AG08395 (cell line): ENCODE results near the gene PRM1.

Experiments
- DNase-seq: peaks from one replicate; pipeline ENCODE4 v3.0.0; 2012; ENCODE audit warnings: mixed read lengths, low spot score

PRM1 gene

DNA sequence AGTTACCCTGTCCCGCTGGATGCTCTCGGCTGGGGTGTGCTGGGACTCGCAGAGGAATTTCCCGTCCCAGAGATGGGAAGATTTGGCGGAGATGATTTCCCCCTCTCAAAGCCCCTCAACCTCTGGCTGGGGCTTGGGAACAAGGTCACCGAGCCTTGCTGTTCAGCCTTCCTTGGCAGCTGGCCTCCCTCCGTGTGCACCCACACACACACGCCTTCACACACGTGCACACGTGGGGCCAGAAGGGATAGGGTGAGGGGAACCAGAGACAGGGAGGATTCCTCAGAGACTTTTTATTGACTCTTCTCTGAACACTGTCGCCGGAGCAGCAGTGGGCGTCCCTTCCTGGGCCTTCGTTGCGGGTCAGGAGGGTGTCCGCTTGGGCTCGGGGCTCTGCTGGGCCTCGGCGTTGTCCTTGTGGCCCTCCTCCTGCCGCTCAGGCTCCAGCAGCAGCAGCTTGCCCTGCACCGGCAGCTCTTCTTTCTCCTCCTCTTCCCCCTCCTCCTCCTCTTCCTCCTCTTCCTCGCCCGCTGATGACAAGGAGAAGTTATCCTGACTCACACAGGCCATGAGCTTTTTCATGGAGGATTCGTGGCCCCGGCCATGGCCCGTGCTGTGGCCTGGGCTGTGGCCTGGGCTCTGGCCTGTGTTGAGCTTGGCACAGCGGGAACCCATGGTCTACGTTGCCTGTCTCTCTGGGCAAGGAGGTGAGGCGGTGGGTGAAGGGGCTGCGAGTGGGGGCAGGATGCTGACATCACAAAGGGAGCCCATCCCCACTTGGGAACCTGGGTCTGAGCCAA, 8.0 kb downstream of the PRM1 start, which contains the start of gene PRM3:
Gene PRM3, minus strand, starts transcription at position 709 of the 800 bp plus-strand sequence. Its CDS starts 34 bp downstream, at position 675.
- DNase-seq = no peak

DNA sequence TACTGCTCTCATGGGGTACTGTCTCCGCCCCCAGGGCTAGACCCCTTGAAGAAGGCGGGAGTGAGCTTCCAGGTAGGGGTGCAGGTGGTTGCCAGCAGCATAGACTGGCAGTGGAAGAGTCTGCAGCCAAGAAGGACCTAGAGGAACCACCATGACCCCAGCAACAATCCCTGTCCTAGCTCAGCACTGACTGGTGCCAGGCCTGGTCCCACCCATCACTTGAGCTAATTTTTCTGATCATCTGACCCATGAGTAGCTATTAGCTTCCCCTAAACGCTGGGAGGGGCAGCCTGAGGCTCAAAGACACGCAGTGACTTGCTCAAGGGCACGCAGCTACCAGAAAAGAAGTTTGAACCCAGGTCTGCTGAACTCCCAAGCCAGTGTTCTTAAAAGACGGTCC, 8.6 kb downstream of the PRM1 start:
- no peak for DNase-seq

DNA sequence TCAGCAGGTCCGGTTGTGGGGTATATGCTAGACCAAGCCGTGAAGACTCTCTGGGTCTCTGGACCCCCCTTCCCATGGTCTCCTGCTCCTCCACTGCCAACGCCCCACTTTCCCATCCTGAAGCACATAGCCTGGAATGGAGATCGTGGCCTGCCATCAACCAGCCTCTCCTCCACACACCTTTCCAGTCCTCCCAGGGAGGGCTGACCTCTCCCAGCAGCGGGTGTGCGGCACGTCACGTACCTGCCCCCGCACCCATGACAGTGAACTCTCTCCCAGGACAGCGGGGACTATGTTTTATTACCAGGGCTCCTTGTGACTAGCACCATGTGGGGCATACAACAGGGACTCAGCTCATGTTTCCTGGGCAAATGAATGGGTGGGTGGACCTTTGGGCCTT, 9.5 kb downstream of the PRM1 start:
- no peak for DNase-seq

DNA sequence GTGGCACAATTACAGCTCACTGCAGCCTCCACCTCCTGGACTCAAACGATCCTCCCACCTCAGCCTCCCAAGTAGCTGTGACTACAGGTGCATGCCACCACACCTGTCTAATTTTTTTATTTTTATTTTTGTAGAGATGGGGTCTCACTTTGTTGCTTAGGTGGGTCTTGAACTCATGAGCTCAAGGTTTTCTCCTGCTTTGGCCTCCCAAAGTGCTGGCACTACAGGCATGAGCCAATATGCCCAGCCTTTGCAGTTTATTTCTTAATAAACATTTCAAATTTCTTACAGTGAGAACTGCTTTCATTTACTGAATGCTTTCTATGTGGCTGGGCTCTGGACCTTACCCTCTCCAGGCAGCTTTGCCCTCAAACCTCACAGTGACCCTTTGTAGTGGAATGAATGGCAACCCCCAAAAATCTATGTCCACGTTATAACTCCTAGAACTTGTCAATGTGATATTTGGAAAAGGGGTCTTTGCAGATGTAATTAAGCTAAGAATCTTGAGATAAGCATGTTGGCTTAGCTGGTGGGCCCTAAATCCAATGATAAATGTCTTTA, 10.4 kb downstream of the PRM1 start:
- no peak for DNase-seq

DNA sequence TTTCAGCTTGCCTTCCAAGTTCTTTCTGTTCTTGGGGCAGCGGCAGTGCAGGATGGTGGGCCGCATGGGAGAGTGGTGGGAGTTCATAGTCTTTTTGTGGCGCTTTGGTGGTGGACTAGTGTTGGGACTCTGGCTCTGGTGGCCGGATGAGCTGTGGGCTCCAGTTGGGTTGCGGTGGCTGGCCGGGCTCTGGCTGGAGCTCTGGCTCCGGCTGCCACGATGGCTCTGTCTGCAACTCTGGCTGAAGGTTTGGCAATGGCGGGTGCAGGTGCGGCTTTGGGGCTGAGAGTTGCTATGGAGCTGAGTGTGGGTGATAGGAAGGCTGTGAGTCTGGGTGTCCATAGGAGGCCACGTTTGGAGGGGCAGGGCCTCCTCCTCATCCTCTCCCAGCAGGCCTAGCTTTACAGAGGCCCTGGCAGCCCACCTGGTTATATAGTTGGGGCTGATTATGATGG, 12.2 kb downstream of the PRM1 start, which contains the start of gene TNP2:
Gene TNP2, minus strand, starts transcription at position 405 of the 455 bp plus-strand sequence. Its CDS starts 63 bp downstream, at position 342.
- no peak for DNase-seq

DNA sequence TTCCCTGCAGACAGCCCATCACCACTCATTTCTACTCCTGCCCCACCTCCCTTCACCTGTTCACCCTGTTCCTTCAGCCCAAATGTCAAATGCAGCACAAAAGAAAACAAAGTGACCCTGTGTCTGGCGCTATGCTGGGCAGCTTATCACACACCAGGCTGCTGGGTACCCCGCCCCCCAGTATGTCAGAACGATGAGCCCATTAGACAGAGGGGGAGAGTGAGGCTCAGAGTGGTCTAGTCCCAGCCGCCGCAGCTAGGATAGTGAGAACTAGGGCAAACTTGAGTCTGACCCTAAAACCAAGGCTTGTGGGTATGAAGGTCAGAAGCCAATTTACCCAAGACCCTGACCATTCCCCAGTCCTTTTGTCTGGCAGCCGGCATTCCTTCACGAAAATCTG, 16.0 kb downstream of the PRM1 start:
- no peak for DNase-seq

DNA sequence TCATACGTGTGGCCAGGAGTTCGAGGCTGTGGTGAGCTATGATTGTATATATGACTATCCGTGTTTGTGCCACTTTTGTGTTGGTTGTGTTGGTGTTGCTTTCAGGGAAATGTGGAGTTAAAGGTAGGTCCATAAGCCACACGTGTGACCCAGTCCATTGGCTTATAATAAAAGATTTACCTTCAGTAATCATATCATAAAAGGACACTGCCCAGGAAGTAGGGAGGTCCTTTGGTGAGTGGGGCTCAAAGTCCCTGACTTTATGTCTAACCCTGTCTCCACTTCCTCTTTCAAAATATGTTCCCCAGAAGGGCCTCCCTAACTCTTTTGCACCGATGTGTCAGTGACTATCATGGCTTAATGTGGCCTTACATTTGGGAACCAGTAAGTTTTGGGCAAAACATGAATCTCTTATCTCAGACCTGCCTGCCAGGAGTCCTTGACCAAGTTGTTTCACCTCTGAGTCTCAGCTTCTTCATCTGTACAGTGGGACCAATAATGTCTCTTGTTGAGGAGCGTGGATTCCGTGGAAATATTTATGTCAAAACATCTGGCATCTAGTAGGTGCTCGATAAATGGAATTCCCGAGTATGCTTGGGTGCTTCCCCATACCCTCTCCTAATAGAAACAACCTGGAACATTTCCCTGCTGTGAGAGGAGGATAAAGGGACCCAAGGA, 16.8 kb downstream of the PRM1 start:
- no peak for DNase-seq

DNA sequence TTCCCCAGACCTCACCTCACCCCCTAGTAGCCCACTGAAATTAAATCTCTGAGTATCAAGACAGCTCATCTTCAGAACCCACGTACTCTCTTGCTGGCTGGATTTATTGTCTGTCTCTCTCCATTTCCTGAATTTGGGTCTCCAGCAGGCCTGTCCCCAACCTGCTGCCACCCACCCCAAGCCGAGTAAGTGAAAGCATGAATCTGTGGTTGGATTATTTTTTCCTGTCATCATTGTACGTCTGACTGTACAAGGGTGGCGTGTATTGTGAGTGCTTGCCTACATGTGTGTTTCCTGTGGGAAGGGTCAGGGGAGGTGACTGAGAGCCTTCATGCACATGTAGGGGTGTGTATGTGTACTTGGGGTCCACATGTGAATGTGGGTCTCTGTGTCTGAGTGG, 17.4 kb downstream of the PRM1 start:
- DNase-seq = no peak

DNA sequence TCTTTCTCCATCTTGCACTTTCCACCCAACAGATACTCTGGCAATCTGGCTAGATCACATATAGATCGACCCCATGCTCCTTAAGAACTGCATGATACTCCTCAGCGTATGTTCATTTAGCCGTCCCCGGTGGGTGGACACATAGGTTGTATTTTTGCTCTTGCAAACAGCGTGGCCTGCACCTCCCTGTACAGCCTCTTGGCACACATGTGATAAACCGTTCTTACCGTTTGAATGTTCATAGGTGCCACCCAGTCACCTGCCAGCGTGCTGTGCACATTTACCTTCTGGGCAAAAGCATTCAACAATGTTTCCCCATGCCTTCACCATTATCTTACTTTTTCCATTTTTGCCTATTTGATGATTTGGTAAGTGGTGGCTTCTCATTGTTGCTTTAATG, 18.2 kb downstream of the PRM1 start:
- no peak for DNase-seq

DNA sequence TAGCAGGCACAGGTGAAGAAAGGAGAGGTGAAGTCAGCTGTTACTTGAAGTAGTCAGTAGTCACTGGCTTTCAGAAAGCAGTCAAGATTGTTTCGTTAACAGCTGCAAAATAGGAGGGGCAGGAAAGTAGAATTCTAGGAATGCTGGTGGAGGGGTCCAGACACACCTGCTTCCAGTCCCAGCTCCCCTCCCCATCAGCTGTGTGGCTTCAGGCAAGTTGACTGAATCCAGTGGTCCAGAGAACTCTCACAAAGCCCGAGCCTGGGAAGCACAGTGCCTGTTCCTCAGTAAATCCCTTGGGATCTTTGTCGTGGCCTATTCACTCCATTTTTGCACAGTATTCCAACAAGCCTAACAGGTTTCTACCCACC, 20.5 kb downstream of the PRM1 start:
- DNase-seq = no peak

DNA sequence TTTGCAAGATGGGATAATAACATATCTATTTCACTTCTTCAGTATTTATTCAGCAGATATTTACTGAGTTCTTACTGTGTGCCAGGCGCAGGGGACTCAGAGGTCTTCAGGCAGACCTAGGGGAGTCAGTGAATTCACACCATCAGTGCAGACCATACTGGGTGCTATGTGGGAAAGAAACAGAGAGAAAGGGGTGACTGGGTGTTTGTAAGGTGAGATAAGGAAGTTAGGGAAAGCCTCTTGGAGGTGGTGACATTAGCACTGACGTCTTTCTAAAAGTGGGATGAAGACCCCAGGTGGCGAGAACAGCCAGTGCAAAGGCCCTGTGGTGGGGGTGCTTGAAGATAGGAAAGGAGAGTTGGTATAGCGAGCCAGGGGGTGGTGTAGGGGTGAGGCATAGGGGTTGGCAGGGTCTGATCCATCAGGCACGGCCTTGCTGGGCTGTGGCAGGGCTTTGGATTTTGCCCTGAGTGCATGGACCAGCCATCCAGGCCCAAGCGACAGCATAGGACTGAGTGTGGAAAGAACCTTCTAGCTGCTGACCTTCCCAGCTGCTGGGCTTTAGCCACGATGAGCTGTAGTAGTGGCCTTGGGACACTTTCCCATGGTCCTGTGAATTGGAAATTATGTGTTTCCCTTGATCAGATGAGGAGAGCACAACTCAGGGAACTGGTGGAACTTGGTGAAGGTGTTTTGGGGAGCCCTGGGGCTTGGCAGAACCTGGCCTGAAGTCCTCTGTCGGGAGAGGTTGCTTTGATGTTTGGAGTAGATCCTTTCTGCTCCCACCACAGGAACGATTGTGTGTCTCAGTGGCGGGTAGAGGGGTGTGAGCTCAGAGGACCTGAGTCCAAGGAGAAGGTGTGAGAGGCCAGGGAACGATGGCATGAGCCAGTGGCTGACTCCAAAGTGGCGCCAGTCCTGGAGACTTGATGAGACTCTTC, 21.2 kb downstream of the PRM1 start:
- DNase-seq = no peak

DNA sequence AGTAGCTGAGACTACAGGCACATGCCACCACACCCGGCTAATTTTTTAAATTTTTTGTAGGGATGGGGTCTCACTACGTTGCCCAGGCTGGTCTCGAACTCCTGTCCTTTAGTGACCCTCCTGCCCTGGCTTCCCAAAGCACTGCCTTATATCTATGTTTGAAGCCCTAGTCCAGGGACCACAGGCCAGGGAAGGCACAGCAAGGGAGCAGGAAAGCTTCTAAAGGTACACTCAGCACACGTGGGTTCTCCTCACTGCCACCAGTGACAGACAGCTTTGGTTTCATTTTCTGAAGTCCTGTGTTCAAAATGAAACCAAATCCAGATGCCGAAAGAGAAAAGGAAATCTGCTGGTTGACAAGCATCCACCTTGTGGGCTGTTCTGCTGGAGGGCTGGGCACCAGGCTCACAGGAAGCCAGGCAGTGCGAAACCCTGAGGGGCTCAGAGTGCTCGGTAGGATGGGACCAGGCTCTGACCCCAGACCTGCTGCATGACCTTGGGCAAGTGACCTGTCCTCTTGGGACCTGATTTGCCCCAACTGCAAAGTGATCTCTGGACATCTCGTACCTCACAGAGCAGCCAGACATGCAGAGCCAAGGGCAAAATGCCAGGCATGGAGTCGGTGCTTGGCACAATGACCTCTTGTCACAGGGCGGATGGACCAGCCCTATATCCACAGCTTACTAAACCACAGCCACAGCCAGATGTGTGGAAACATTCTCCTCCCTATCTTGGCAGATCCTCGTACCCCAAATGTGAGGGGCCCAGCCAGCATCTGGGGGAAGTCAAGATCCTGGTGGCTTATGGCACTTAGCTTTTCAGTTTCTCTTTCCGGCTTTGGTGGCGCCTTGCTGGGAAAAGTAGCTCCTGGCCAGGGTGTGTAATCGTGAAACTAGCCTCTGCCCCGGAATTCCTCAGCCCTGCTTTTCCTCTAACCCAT, 22.3 kb downstream of the PRM1 start:
- DNase-seq = peak; percentile 37

DNA sequence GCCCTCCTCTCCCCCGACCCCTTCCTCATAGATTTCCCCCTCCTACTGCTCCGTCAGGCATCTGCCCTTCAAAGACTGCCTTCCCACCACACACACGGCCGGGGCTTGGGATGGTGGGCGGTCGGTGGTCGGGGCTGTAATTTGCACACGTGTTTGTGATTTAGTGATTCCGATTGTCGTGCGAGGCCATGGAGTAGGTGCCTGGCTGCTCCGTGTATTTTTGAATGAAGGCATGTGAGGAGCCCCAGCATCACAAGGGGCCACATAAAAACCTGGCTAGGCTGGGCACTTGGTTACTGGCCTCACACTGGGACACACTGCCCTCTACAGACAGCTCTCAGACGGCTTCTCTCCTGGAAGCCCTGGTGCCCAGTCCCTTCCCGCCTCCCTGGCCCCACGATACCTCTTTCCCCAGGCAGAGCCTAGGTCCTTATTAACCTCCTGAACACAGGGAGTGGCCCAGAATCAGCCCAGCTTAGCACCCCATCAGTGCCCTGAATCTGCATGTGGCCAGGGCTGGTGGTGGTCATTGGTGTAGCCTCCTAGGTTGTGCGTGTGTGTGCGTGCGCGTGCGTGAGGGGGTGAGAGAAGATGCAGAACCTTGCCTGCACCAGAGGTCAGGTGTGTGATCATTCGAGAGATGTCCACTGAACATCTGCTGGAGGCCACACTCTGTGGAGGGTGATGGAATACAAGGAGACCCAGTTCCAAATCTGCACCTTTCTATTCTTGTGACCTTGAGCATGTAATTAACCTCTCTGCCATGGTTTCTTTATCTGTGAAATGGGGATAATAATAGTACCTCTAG, 23.8 kb downstream of the PRM1 start:
- DNase-seq = peak; percentile 83

DNA sequence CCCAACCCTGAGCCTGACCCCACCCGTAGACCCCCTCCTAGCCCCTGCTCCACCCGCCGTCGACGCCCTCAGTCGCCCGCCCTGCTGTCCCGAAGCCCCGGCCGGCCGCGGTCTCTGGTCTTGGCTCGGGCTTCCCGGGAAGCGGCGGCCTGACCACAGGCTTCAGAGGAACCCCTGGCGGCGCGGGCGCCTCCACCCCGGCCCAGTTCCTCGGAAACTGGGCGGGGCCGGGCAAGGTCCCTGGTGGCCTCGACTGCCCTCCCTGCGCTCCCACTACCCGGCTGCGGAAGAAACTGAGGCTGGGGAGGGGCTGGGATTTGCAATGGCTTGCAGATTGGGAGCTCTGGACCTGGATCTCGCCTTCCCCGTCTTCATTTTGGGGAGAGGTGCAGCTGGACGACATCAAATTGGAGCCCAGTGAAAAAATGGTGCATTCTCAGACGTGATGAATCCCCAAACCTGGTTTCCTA, 24.4 kb downstream of the PRM1 start:
- DNase-seq = peak; percentile 66

DNA sequence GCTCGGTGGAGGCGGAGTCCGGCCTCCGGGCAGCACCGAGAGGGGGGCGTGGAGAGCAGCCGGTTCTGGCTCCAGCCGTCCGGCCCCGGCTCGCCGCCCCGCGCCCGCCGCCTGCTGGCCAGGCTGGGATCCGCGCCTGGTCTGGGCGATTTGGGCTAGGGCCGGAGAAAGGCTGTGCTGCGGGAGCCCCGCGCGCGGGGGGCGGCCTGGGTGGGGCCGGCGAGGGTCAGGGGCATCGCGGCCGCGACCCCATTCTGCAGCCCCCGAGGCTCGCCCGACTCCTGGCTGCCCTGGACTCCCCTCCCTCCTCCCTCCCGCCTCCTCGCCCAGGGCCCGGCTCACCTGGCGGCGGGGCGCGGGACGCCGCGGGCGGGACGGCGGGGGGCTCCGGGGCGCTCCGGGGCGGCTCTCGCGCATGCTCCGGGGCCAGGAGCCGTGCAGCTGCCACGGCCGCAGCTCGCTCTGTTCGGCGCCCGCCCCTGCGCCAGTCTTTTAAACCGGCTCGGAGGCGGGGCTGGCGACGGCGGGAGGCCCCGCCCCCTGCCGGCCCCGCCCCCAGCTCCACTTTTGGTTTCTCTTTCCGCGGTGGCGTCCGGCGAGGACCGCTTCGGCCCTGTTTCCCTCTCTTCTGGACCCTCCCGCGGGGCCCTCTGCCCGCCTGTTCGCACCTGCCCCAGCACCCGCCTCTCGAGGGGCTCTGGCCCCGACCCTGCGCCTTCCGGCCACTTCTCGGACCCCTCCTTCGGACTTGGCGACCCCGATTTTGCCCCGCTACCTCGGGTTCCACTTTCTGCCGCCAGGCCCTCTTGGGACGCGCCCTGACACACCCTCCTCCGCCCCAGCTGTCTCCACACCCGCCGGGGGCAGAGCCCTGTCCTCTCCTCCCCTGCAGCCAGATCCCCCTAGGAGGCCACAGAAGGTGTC, 25.1 kb downstream of the PRM1 start, which contains the start of gene SOCS1:
Gene SOCS1, minus strand, starts transcription at position 468 of the 924 bp plus-strand sequence. CDS start 726 bp downstream, outside the sequence.
- DNase-seq = peak; percentile 92

DNA sequence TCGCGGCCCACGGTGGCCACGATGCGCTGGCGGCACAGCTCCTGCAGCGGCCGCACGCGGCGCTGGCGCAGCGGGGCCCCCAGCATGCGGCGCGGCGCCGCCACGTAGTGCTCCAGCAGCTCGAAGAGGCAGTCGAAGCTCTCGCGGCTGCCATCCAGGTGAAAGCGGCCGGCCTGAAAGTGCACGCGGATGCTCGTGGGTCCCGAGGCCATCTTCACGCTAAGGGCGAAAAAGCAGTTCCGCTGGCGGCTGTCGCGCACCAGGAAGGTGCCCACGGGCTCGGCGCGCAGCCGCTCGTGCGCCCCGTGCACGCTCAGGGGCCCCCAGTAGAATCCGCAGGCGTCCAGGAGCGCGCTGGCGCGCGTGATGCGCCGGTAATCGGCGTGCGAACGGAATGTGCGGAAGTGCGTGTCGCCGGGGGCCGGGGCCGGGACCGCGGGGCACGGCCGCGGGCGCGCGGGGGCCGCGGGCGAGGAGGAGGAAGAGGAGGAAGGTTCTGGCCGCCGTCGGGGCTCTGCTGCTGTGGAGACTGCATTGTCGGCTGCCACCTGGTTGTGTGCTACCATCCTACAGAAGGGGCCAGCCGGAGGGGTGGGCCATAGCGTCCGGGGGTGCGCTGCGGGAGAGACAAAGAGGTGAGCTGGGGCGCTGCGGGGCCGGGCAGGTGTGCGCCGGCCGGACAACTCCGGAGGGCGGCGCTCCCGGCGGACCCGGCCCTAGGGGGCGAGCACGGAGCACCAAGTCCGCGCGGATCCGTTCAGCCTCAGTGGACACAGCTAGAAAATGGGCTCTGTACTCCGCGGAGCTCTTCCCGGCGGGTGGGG, 26.0 kb downstream of the PRM1 start:
- DNase-seq = peak; percentile 36
